Measurements from ENCODE around the gene CYP26B1. TPM values are rescaled to one million over a fixed set of nuclear protein-coding genes. Genes with fewer than 3 reads are reported as not detected.

The CYP26B1 gene
- total and polyA plus RNA-seq, 4 donors, result 3.6 to 9.8 (median 4.7) TPM

GRCh38 chr2:72126186-72127100, 21.2 kb downstream of the CYP26B1 start:
- H3K4me3 ChIP-seq (ENCODE audit: low read depth, low read length), result no peak overlapping the region
- no peak for DNase-seq (ENCODE audit: low read depth in 4 of 6, low spot score in 6 of 6)
- H3K4me1 ChIP-seq (ENCODE audit: control insufficient read depth, insufficient read depth, low read length), result peaks cover 14% of the 10 kb centered on the region
- H3K36me3 ChIP-seq (ENCODE audit: control insufficient read depth, insufficient read depth, low read length), result no peaks in the 10 kb centered on the region
- no peak overlapping the region for H3K27ac ChIP-seq (ENCODE audit: low read depth, low read length)
- peaks cover 6% of the 10 kb centered on the region for H3K27me3 ChIP-seq (ENCODE audit: control insufficient read depth, insufficient read depth, low read length)
- WGBS (ENCODE audit: insufficient coverage), result 84% methylated on average over 9 of the region's 10 CpGs
- no peaks in the 10 kb centered on the region for H3K9me3 ChIP-seq (ENCODE audit: control insufficient read depth, insufficient read depth, low read length)

GRCh38 chr2:72124376-72124775, 23.3 kb downstream of the CYP26B1 start:
- no CpG with 5 or more reads among the region's 4 CpGs for WGBS (ENCODE audit: insufficient coverage)
- H3K27me3 ChIP-seq (ENCODE audit: control insufficient read depth, insufficient read depth, low read length), result no peaks in the 10 kb centered on the region
- H3K27ac ChIP-seq (ENCODE audit: low read depth, low read length), result no peak overlapping the region
- DNase-seq (ENCODE audit: low read depth in 4 of 6, low spot score in 6 of 6), result no peak
- H3K9me3 ChIP-seq (ENCODE audit: control insufficient read depth, insufficient read depth, low read length), result no peaks in the 10 kb centered on the region
- no peaks in the 10 kb centered on the region for H3K4me1 ChIP-seq (ENCODE audit: control insufficient read depth, insufficient read depth, low read length)
- H3K36me3 ChIP-seq (ENCODE audit: control insufficient read depth, insufficient read depth, low read length), result no peaks in the 10 kb centered on the region
- H3K4me3 ChIP-seq (ENCODE audit: low read depth, low read length), result no peak overlapping the region

- WGBS (ENCODE audit: insufficient coverage), result 83% methylated on average over 2 of the region's 4 CpGs
- no peak for DNase-seq (ENCODE audit: low read depth in 4 of 6, low spot score in 6 of 6)
- Histone ChIP-seq H3K27me3 (ENCODE audit: control insufficient read depth, insufficient read depth, low read length) (no peaks in the 10 kb centered on the region), H3K9me3 (ENCODE audit: control insufficient read depth, insufficient read depth, low read length) (no peaks in the 10 kb centered on the region), H3K4me3 (ENCODE audit: low read depth, low read length) (no peak overlapping the region), H3K27ac (ENCODE audit: low read depth, low read length) (no peak overlapping the region), H3K36me3 (ENCODE audit: control insufficient read depth, insufficient read depth, low read length) (no peaks in the 10 kb centered on the region), H3K4me1 (ENCODE audit: control insufficient read depth, insufficient read depth, low read length) (peaks cover 2% of the 10 kb centered on the region)
These were observed 26.5 kb downstream of the CYP26B1 start for GRCh38 chr2:72121153-72121552.

GRCh38 chr2:72118951-72119350, 28.7 kb downstream of the CYP26B1 start:
- no peak overlapping the region for H3K4me3 ChIP-seq (ENCODE audit: low read depth, low read length)
- no peaks in the 10 kb centered on the region for H3K36me3 ChIP-seq (ENCODE audit: control insufficient read depth, insufficient read depth, low read length)
- no peak for DNase-seq (ENCODE audit: low read depth in 4 of 6, low spot score in 6 of 6)
- WGBS (ENCODE audit: insufficient coverage), result 89% methylated on average over 3 of the region's 6 CpGs
- no peaks in the 10 kb centered on the region for H3K9me3 ChIP-seq (ENCODE audit: control insufficient read depth, insufficient read depth, low read length)
- H3K27me3 ChIP-seq (ENCODE audit: control insufficient read depth, insufficient read depth, low read length), result no peaks in the 10 kb centered on the region
- no peak overlapping the region for H3K27ac ChIP-seq (ENCODE audit: low read depth, low read length)
- peaks cover 14% of the 10 kb centered on the region for H3K4me1 ChIP-seq (ENCODE audit: control insufficient read depth, insufficient read depth, low read length)

- 86% methylated on average over 5 of the region's 6 CpGs for whole genome bisulfite sequencing (ENCODE audit: insufficient coverage)
- H3K4me1 ChIP-seq (ENCODE audit: control insufficient read depth, insufficient read depth, low read length), result peaks cover 14% of the 10 kb centered on the region
- no peak overlapping the region for H3K4me3 ChIP-seq (ENCODE audit: low read depth, low read length)
- H3K27me3 ChIP-seq (ENCODE audit: control insufficient read depth, insufficient read depth, low read length), result no peaks in the 10 kb centered on the region
- no peak for DNase-seq (ENCODE audit: low read depth in 4 of 6, low spot score in 6 of 6)
- H3K27ac ChIP-seq (ENCODE audit: low read depth, low read length), result no peak overlapping the region
- H3K36me3 ChIP-seq (ENCODE audit: control insufficient read depth, insufficient read depth, low read length), result no peaks in the 10 kb centered on the region
- H3K9me3 ChIP-seq (ENCODE audit: control insufficient read depth, insufficient read depth, low read length), result no peaks in the 10 kb centered on the region
These were observed 29.3 kb downstream of the CYP26B1 start for GRCh38 chr2:72118386-72118785.

- H3K4me1 ChIP-seq (ENCODE audit: control insufficient read depth, insufficient read depth, low read length), result peaks cover 14% of the 10 kb centered on the region
- 83% methylated on average over 7 of the region's 10 CpGs for WGBS (ENCODE audit: insufficient coverage)
These were observed 29.9 kb downstream of the CYP26B1 start for GRCh38 chr2:72117718-72118117.

GRCh38 chr2:72117029-72117428, 30.6 kb downstream of the CYP26B1 start:
- Histone ChIP-seq H3K4me3 (ENCODE audit: low read depth, low read length) (no peak overlapping the region), H3K9me3 (ENCODE audit: control insufficient read depth, insufficient read depth, low read length) (no peaks in the 10 kb centered on the region), H3K4me1 (ENCODE audit: control insufficient read depth, insufficient read depth, low read length) (peaks cover 14% of the 10 kb centered on the region), H3K36me3 (ENCODE audit: control insufficient read depth, insufficient read depth, low read length) (no peaks in the 10 kb centered on the region), H3K27ac (ENCODE audit: low read depth, low read length) (no peak overlapping the region), H3K27me3 (ENCODE audit: control insufficient read depth, insufficient read depth, low read length) (no peaks in the 10 kb centered on the region)
- WGBS (ENCODE audit: insufficient coverage), result 79% methylated on average over 5 of the region's 6 CpGs
- no peak for DNase-seq (ENCODE audit: low read depth in 4 of 6, low spot score in 6 of 6)

More at GRCh38 chr2:72117718-72118117, 29.9 kb downstream of the CYP26B1 start:
- Histone ChIP-seq H3K27ac (ENCODE audit: low read depth, low read length) (no peak overlapping the region), H3K4me3 (ENCODE audit: low read depth, low read length) (no peak overlapping the region), H3K27me3 (ENCODE audit: control insufficient read depth, insufficient read depth, low read length) (no peaks in the 10 kb centered on the region), H3K9me3 (ENCODE audit: control insufficient read depth, insufficient read depth, low read length) (no peaks in the 10 kb centered on the region), H3K36me3 (ENCODE audit: control insufficient read depth, insufficient read depth, low read length) (no peaks in the 10 kb centered on the region)
- DNase-seq (ENCODE audit: low read depth in 4 of 6, low spot score in 6 of 6), result no peak

GRCh38 chr2:72116081-72116533, 31.6 kb downstream of the CYP26B1 start:
- DNase-seq (ENCODE audit: low read depth in 4 of 6, low spot score in 6 of 6), result no peak
- WGBS (ENCODE audit: insufficient coverage), result 61% methylated on average over 4 of the region's 4 CpGs
- Histone ChIP-seq H3K27me3 (ENCODE audit: control insufficient read depth, insufficient read depth, low read length) (no peaks in the 10 kb centered on the region), H3K27ac (ENCODE audit: low read depth, low read length) (no peak overlapping the region), H3K4me1 (ENCODE audit: control insufficient read depth, insufficient read depth, low read length) (peaks cover 14% of the 10 kb centered on the region), H3K36me3 (ENCODE audit: control insufficient read depth, insufficient read depth, low read length) (no peaks in the 10 kb centered on the region), H3K4me3 (ENCODE audit: low read depth, low read length) (no peak overlapping the region), H3K9me3 (ENCODE audit: control insufficient read depth, insufficient read depth, low read length) (no peaks in the 10 kb centered on the region)

GRCh38 chr2:72115110-72116080, 32.3 kb downstream of the CYP26B1 start:
- Histone ChIP-seq H3K4me3 (ENCODE audit: low read depth, low read length) (no peak overlapping the region), H3K4me1 (ENCODE audit: control insufficient read depth, insufficient read depth, low read length) (peaks cover 14% of the 10 kb centered on the region), H3K36me3 (ENCODE audit: control insufficient read depth, insufficient read depth, low read length) (no peaks in the 10 kb centered on the region), H3K27ac (ENCODE audit: low read depth, low read length) (no peak overlapping the region), H3K9me3 (ENCODE audit: control insufficient read depth, insufficient read depth, low read length) (no peaks in the 10 kb centered on the region), H3K27me3 (ENCODE audit: control insufficient read depth, insufficient read depth, low read length) (no peaks in the 10 kb centered on the region)
- WGBS (ENCODE audit: insufficient coverage), result 59% methylated on average over 16 of the region's 18 CpGs
- DNase-seq (ENCODE audit: low read depth in 4 of 6, low spot score in 6 of 6), result peak in 1 of 6 donors; percentile 73

Data from spinal cord (tissue), 10 donors.